Measurements from ENCODE around the gene DDC.

The DDC gene

GRCh38 chr7:50595491-50596102, 30.4 kb upstream of the DDC start:
- DNase-seq (ENCODE audit: low read depth): peak; percentile 13
- H3K4me3 ChIP-seq (ENCODE audit: control insufficient read depth, low read depth, low read length): no peak overlapping the region
- peak; percentile 61 for TF ChIP-seq CTCF (IDR thresholded peaks at IDR 0.05; ENCODE audit: control insufficient read depth, insufficient read depth, low read depth, low read length, missing control alignments)

DNA sequence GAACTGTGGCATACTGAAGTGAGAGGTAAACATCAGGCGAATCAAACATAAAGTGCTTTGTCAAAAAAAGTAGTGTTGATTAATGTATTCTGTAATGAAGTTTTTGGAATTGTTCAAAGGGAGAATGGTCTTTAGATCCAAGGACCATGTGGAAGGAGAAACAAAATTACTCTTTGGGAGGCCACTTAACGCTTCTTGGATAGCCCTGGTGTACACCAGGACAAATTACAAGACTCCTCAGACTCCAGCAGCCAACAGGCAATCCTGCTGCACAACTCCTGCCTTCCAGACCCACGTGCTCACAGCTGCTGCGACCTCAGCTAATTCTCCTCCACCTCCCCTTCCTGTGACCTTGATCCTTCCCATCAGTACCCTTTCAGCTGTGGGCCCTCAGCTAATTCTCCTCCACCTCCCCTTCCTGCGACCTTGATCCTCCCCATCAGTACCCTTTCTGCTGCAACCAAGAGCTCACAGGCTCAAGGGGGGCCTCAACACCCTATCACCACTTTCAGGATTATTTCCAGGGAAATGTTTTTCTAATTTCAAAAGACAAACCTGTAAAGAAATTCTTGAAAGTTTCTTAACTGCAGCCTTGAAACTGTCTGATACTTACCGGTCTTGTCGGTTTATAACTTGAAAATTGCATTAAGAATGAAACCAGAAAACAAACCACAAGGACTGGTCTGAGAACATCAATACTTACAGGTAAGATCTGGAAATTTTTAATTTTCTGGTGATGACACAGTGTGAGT, 29.7 kb upstream of the DDC start:
- TF ChIP-seq CTCF (IDR thresholded peaks at IDR 0.05; ENCODE audit: control insufficient read depth, insufficient read depth, low read depth, low read length, missing control alignments): no peak
- no peak overlapping the region for H3K4me3 ChIP-seq (ENCODE audit: control insufficient read depth, low read depth, low read length)
- no peak for DNase-seq (ENCODE audit: low read depth)

DNA sequence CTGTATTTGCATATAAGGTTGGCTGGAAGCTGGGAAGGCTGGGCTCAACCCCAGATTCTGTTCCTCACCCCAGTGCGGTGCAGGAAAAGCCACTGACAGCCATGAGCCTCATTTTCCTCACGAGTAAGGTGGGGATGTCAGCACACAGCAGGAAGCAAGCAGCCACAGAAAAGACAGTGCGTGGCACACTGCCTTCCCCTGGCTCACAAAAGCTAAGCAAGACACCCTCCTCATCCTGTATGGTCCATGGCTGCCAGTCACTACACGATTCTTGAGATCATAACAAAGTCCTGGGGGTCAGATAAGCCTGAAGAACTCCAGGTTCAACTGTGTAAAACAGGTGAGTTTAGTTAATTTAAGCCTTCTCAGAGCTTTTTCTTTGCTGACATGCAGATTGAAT, 28.9 kb upstream of the DDC start:
- no peak for DNase-seq (ENCODE audit: low read depth)
- no peak for TF ChIP-seq CTCF (IDR thresholded peaks at IDR 0.05; ENCODE audit: control insufficient read depth, insufficient read depth, low read depth, low read length, missing control alignments)
- no peak overlapping the region for H3K4me3 ChIP-seq (ENCODE audit: control insufficient read depth, low read depth, low read length)

GRCh38 chr7:50592940-50593339, 27.7 kb upstream of the DDC start:
- H3K4me3 ChIP-seq (ENCODE audit: control insufficient read depth, low read depth, low read length): no peak overlapping the region
- TF ChIP-seq CTCF (IDR thresholded peaks at IDR 0.05; ENCODE audit: control insufficient read depth, insufficient read depth, low read depth, low read length, missing control alignments): no peak
- DNase-seq (ENCODE audit: low read depth): no peak

- DNase-seq (ENCODE audit: low read depth): no peak
- H3K4me3 ChIP-seq (ENCODE audit: control insufficient read depth, low read depth, low read length): no peak overlapping the region
- TF ChIP-seq CTCF (IDR thresholded peaks at IDR 0.05; ENCODE audit: control insufficient read depth, insufficient read depth, low read depth, low read length, missing control alignments): no peak
Measured at GRCh38 chr7:50591480-50592438, 26.6 kb upstream of the DDC start.

GRCh38 chr7:50591098-50591479, 25.9 kb upstream of the DDC start:
- TF ChIP-seq CTCF (IDR thresholded peaks at IDR 0.05; ENCODE audit: control insufficient read depth, insufficient read depth, low read depth, low read length, missing control alignments): no peak
- H3K4me3 ChIP-seq (ENCODE audit: control insufficient read depth, low read depth, low read length): no peak overlapping the region
- DNase-seq (ENCODE audit: low read depth): no peak
